Measurements from ENCODE around the gene CFAP107.
"Not testable (repeated sequence)": the region's sequence is repeated elsewhere in the genome, so short reads cannot be mapped to it uniquely, and the experiment has no call there.

Gene CFAP107

DNA sequence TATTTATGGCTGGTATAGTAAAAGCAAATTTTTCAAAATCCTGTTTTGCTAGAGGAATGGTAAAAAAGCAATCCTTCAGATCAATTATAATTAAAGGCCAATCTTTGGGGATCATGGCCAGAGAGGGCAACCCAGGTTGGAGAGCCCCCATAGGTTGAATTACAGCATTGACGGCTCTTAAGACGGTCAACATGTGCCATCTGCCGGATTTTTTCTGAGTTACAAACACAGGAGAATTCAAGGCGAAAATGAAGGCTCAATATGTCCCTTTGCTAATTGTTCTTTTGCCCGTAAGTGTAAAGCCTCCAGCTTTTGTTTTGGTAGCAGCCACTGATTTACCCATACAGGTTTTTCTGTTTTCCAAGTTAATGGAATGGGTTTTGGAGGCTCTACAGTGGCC lies 35.5 kb downstream of the CFAP107 start:
- DNase-seq: not testable (repeated sequence)

GRCh38 chr1:12783783-12784182 lies 37.8 kb downstream of the CFAP107 start:
- peak; percentile 58 for DNase-seq

DNA sequence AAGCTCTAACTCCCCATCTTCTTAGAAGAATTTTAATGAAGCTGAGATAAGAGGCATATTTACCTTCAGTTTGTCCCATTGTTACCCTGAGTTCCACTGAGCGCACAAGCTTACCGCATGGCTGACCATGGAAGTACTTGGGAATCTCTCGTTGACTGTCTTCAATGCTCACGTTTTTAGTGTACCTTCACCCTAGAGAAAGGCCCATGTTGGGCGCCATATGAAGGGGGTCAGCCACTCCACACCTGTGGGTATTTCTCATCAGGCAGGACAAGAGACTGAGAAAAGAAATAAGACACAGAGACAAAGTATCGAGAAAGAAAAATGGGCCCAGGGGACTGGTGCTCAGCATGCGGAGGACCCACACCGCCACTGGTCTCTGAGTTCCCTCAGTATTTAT lies 38.7 kb downstream of the CFAP107 start:
- DNase-seq: peak; percentile 3

GRCh38 chr1:12791097-12791496 lies 45.1 kb downstream of the CFAP107 start, which contains the start of gene PRAMEF1:
TSS of gene PRAMEF1 (plus strand) at chr1:12791397. CDS start at chr1:12793228, 1,831 bp downstream.
- DNase-seq: not testable (repeated sequence)

DNA sequence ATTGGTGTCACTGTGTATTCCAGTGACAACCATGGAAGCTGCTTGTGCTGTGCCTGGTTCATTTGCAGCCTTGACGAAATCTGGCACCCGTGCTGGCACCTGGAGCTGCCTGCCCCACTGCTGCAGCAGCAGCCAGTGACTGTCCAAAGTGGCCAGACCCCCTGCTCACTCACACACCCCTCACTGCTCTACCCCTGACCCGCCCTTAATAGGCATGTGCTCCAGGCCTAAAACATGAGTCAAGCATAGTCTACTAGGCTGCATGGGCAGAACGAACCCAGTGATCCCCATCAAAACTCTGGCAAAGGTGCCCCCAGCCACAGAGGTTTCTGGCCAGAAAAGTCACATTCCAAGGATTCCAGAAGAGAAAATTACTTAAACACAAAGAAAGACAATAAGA lies 52.9 kb downstream of the CFAP107 start:
- DNase-seq: no peak

DNA sequence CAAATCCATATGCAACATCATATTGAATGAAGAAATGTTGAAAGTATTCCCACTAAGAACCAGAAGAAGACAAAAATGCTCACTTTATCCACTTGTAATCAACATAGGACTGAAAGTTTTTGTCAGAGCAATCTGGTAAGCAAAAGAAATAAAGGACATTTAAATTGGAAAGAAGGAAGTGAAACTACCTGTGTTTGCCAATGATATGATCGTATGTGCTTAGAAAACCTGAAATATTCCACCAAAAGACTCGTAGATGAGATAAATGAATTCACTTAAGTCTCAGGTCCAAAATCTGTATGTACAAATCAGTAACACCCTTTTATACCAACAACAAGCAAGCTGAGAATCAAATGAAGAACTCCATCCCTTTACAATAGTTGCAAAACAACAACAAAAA lies 53.7 kb downstream of the CFAP107 start:
- DNase-seq: no peak

- no peak for DNase-seq
Measured at GRCh38 chr1:12809933-12810332, 63.9 kb downstream of the CFAP107 start.

GRCh38 chr1:12810691-12811408 lies 64.8 kb downstream of the CFAP107 start:
- no peak for DNase-seq

DNA sequence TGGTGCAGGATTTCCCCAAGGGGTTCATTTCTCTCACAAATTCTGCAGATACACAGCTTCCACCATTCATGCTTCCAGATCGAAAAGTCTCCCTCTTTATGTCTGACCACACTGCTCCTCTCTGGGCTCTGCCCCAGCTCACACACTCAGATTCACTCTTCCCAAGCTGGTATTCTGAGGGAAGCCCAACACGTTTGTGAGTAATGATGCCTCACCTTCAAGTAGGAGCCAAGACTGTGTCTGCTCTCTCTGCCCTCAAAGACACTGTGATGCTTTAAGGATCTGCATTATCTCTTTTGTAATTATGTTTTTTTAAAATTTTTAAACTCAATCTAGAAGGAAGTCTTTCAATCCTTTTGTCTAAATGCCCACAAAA lies 65.4 kb downstream of the CFAP107 start:
- no peak for DNase-seq
